NCI-H774 (cell line): ENCODE measurements around the gene RPAP2.

Experiments
- DNase-seq: peaks from one replicate; lab custom pipeline; 2025; lab: John Stamatoyannopoulos, UW

The RPAP2 gene

GRCh38 chr1:92447033-92447681 is 148.3 kb downstream of the RPAP2 start:
- no peak for DNase-seq

- DNase-seq, result no peak
These were observed 149.1 kb downstream of the RPAP2 start for GRCh38 chr1:92447976-92448375.
